Left renal pelvis (tissue), 4 donors: ENCODE data around the gene CORIN. TPM values are rescaled to one million over a fixed set of nuclear protein-coding genes. Genes with fewer than 3 reads are reported as not detected.

Experiments
- DNase-seq, 4 donors: peaks; one replicate each; pipeline ENCODE4 v3.0.0-alpha.2; 2013; ENCODE audit warnings: low read depth in 4 of 4, low spot score in 3 of 4
- polyA plus RNA-seq, 4 donors: library from polyadenylated mRNA; unstranded; fragments of 120-200 nt; gene quantifications; one replicate each; pipeline ENCODE4 v1.2.1, GENCODE V29; 2013; ENCODE audit not compliant: insufficient read length in 4 of 4

Gene CORIN
- polyA plus RNA-seq: 10 to 100 TPM in 1 of 4 donors, 1 to 10 TPM in 3; 4.8 to 13.1 (median 6.5) TPM

- DNase-seq: no peak
These were observed at the start of gene CORIN for GRCh38 chr4:47837908-47838294. Gene CORIN, minus strand, starts transcription at chr4:47838067. Its CDS starts 118 bp downstream, at chr4:47837949.

- no peak for DNase-seq
These were observed 44.4 kb upstream of the CORIN start for GRCh38 chr4:47882228-47882627.

- no peak for DNase-seq
These were observed 41.6 kb upstream of the CORIN start for GRCh38 chr4:47879458-47879857.

GRCh38 chr4:47876784-47877546 lies 39.1 kb upstream of the CORIN start:
- DNase-seq: no peak

GRCh38 chr4:47876310-47876709 lies 38.4 kb upstream of the CORIN start:
- DNase-seq: no peak

- DNase-seq: no peak
These were observed 36.1 kb upstream of the CORIN start for GRCh38 chr4:47873877-47874541.

- no peak for DNase-seq
These were observed 25.6 kb upstream of the CORIN start for GRCh38 chr4:47863486-47863885.

- no peak for DNase-seq
These were observed 24.4 kb upstream of the CORIN start for GRCh38 chr4:47862297-47862696.

- DNase-seq: no peak
These were observed 22.4 kb upstream of the CORIN start for GRCh38 chr4:47860305-47860704.

- no peak for DNase-seq
These were observed 20.1 kb upstream of the CORIN start for GRCh38 chr4:47858006-47858405.

- no peak for DNase-seq
These were observed 18.8 kb upstream of the CORIN start for GRCh38 chr4:47856713-47857112.

- no peak for DNase-seq
These were observed 17.5 kb upstream of the CORIN start for GRCh38 chr4:47855350-47855749.

GRCh38 chr4:47852136-47852535 lies 14.3 kb upstream of the CORIN start:
- DNase-seq: peak in 1 of 4 donors; percentile 18

- DNase-seq: no peak
These were observed 11.6 kb upstream of the CORIN start for GRCh38 chr4:47849466-47849865.

GRCh38 chr4:47848041-47848440 lies 10.2 kb upstream of the CORIN start:
- no peak for DNase-seq

- DNase-seq: no peak
These were observed 5.1 kb upstream of the CORIN start for GRCh38 chr4:47842985-47843384.

GRCh38 chr4:47840291-47840690 lies 2.4 kb upstream of the CORIN start:
- no peak for DNase-seq

- DNase-seq: no peak
These were observed 1.4 kb upstream of the CORIN start for GRCh38 chr4:47839259-47839658.

- no peak for DNase-seq
These were observed 578 bp upstream of the CORIN start for GRCh38 chr4:47838445-47838844.

- DNase-seq: peak in 3 of 4 donors; percentile 39 to 55 (median 40)
These were observed 566 bp downstream of the CORIN start for GRCh38 chr4:47837094-47837907.

- peak; percentile 64 to 80 (median 68) for DNase-seq
These were observed 1.2 kb downstream of the CORIN start for GRCh38 chr4:47836641-47837093.
